Heart right ventricle (tissue), 16 donors: ENCODE results near the gene CTBP2. TPM values are rescaled to one million over a fixed set of nuclear protein-coding genes. Genes with fewer than 3 reads are reported as not detected.

Experiments used
- ATAC-seq, 8 donors: fragments of 200-7000 bp; cut with Tn5 transposase; one replicate each; pipeline ENCODE4 v1.9.1; 2020; ENCODE audit warnings: mild to moderate bottlenecking in 8 of 8, moderate library complexity in 8 of 8, moderate number of reproducible peaks in 1 of 8
- DNase-seq, 2 donors: peaks; one replicate each; pipeline ENCODE4 v3.0.0-alpha.2; 2020
- H3K27ac ChIP-seq, 10 donors: fragments of 200-600 bp; sonication (generic) in 2 of 10; one replicate each; pipeline versions ENCODE4 v1.5.0 to v1.8.0; 2020 to 2022; ENCODE audit warnings: mild to moderate bottlenecking in 3 of 10
- H3K27me3 ChIP-seq, 7 donors: fragments of 200-600 bp; one replicate each; pipeline ENCODE4 v1.8.0; 2021 to 2022; ENCODE audit warnings: mild to moderate bottlenecking in 2 of 7
- H3K36me3 ChIP-seq, 9 donors: fragments of 200-600 bp; sonication (generic) in 1 of 9; one replicate each; pipeline versions ENCODE4 v1.5.0 to v1.8.0; 2020 to 2022; ENCODE audit warnings: mild to moderate bottlenecking in 2 of 9
- H3K4me1 ChIP-seq, 9 donors: fragments of 200-600 bp; sonication (generic) in 1 of 9; one replicate each; pipeline versions ENCODE4 v1.5.0 to v1.8.0; 2020 to 2022; ENCODE audit warnings: mild to moderate bottlenecking in 4 of 9
- H3K4me3 ChIP-seq, 10 donors: fragments of 200-600 bp; sonication (generic) in 2 of 10; one replicate each; pipeline versions ENCODE4 v1.5.0 to v1.8.0; 2020 to 2022; ENCODE audit warnings: mild to moderate bottlenecking in 7 of 10, moderate library complexity in 2 of 10
- H3K9me3 ChIP-seq, 11 donors: fragments of 200-600 bp in 10 of 11; sonication (generic) in 2 of 11; one replicate each; pipeline versions ENCODE4 v1.5.0 to v1.8.0; 2013 to 2022; ENCODE audit warnings: mild to moderate bottlenecking in 2 of 11, control low read depth in 1 of 11, moderate library complexity in 1 of 11
- CTCF ChIP-seq, 9 donors: fragments of 200-600 bp; sonication (generic) in 2 of 9; IDR thresholded peaks; one replicate each; pipeline versions ENCODE4 v1.5.0 to v1.8.0; 2021 to 2022; ENCODE audit warnings: antibody characterized with exemption in 9 of 9, mild to moderate bottlenecking in 5 of 9, moderate library complexity in 1 of 9
- WGBS, 2 donors: extraction: QIAGEN DNeasy Blood & Tissue Kit; methylation state at CpG; one replicate each; pipeline ENCODE4 v1.1.7; 2013; ENCODE audit warnings: inconsistent platforms in 1 of 2; 5-methylcytosine and 5-hydroxymethylcytosine counted together
- intact Hi-C, 10 donors: fragments of 100-400 bp; cut with DNase I; formaldehyde crosslinking; loops; one replicate each; pipeline versions ENCODE4 v1.11.1 to v1.14.2; 2022
- microRNA-seq, 2 donors: library from miRNA; unstranded; fragments of <30 nt; microRNA quantifications; one replicate each; pipeline ENCODE4 v1.2.0, GENCODE V29; 2021
- polyA plus RNA-seq, 2 donors: library from polyadenylated mRNA; stranded (reverse); fragments of 200-250 nt; gene quantifications; one replicate each; pipeline ENCODE4 v1.2.3, GENCODE V29; 2013
- total RNA-seq, 10 donors: library from RNA; stranded (reverse); fragmentation: NEBNext Ultra II Directional in 3 of 10; extraction: Animal tissue kit (Norgen Biotek cat#: 25700) in 3 of 10; gene quantifications; one replicate each; pipeline versions ENCODE4 v1.2.1 to v1.2.4, GENCODE V29; 2021 to 2023
- donor health status: Arrhythmogenic right ventricular cardiomyopathy.
- donor health status: ischemic (EF 13 %, LVEDD 7.1; RV severe dilation, severe dysfunction).
- donor health status: healthy with polysubstance abuse.
- donor health status: DM: no; HTN: yes; CAD: no.
- donor health status: DM: no; HTN: no; CAD: no.
- donor health status: ischemic (EF 25% LVEDD 6.9; RV normal size, moderate dysfunction).
- donor health status: ischemic (EF 25% LVEDD 5.7; RV mildly dilated, moderate dysfunction).
- donor health status: healthy.
- donor health status: DM: yes; HTN: yes; CAD: no.
- donor health status: Ischemic cardiomyopathy.
- donor health status: ischemic (EF 35%, LVEDD 5.7; RV mildly dilated, moderate dysfunction).
- donor health status: nonischemic (EF 11% LVEDD 7.7; RV severe dilation, severe dysfunction).
- donor health status: DM: yes; HTN: yes; CAD: no.
- donor health status: PGD.
- donor health status: ischemic (EF 29% LVEDD 5.4; RV normal size, mild dysfunction).
- donor health status: nonischemic (EF 23%, LVEDD 6.1; RV moderate dilation, normal function).

CTBP2 gene
- total and polyA plus RNA-seq, 12 donors: 14.7 to 36.2 (median 26.0) TPM

GRCh38 chr10:124939290-124939689, 221.1 kb downstream of the CTBP2 start:
- WGBS, 2 donors: 86 to 88% methylated on average over 1 of the region's 1 CpG
- Histone ChIP-seq H3K4me3 (no peak overlapping the region), H3K27ac (no peak overlapping the region), H3K9me3 (no peaks in the 10 kb centered on the region), H3K4me1 (peaks cover 3 to 73% (median 48%) of the 10 kb centered on the region in 9 donors), H3K36me3 (peaks cover 0 to 13% (median 0%) of the 10 kb centered on the region in 9 donors), H3K27me3 (no peaks in the 10 kb centered on the region)
- ATAC-seq: no peak
- intact Hi-C loops: no loop called here
- DNase-seq: no peak
- no peak for TF ChIP-seq CTCF (IDR thresholded peaks at IDR 0.05)

GRCh38 chr10:124936813-124937212, 223.6 kb downstream of the CTBP2 start:
- 95% methylated on average over 7 of the region's 7 CpGs for WGBS, 2 donors
- no peak for TF ChIP-seq CTCF (IDR thresholded peaks at IDR 0.05)
- Histone ChIP-seq H3K36me3 (no peaks in the 10 kb centered on the region), H3K27me3 (no peaks in the 10 kb centered on the region), H3K27ac (no peak overlapping the region), H3K9me3 (peaks cover 0 to 10% (median 0%) of the 10 kb centered on the region in 11 donors), H3K4me3 (no peak overlapping the region), H3K4me1 (peaks cover 0 to 59% (median 30%) of the 10 kb centered on the region in 9 donors)
- intact Hi-C loops: no loop called here
- DNase-seq (no peak), ATAC-seq (no peak)

- 85 to 89% methylated on average over 2 of the region's 2 CpGs for WGBS, 2 donors
These were observed 224.4 kb downstream of the CTBP2 start for GRCh38 chr10:124935946-124936345.

More at GRCh38 chr10:124935946-124936345, 224.4 kb downstream of the CTBP2 start:
- no peak for ATAC-seq
- intact Hi-C loops: no loop called here
- H3K27me3 ChIP-seq: no peaks in the 10 kb centered on the region
- no peak overlapping the region for H3K27ac ChIP-seq
- peaks cover 0 to 50% (median 30%) of the 10 kb centered on the region in 9 donors for H3K4me1 ChIP-seq
- H3K36me3 ChIP-seq: no peaks in the 10 kb centered on the region
- H3K9me3 ChIP-seq: peaks cover 0 to 14% (median 0%) of the 10 kb centered on the region in 11 donors
- no peak for TF ChIP-seq CTCF (IDR thresholded peaks at IDR 0.05)
- DNase-seq: no peak
- H3K4me3 ChIP-seq: no peak overlapping the region

Small RNA genes within 50 kb of the gene (microRNA-seq; reads per million reads assigned to microRNA genes)
- 0 reads per million in 2 donors for gene MIR4296

Other genes starting within 250 kb of the CTBP2 start
- gene ZRANB1, start 218.4 kb downstream of the CTBP2 start, total RNA-seq: 10 to 100 TPM; 21.5 to 33.2 (median 28.3) TPM
- gene ZRANB1, start 218.4 kb downstream of the CTBP2 start, polyA plus RNA-seq: 10 to 100 TPM; 13.0 to 14.6 TPM